Body of pancreas (tissue), 4 donors: ENCODE measurements around the gene C1QTNF5. TPM values are rescaled to one million over a fixed set of nuclear protein-coding genes. Genes with fewer than 3 reads are reported as not detected.
A peak's percentile ranks its signal among the peaks of the same experiment; 100 is the strongest.

Source experiments
- ATAC-seq: fragments of 150-250 bp; one replicate; pipeline ENCODE4 v1.9.1; 2016
- DNase-seq, 4 donors: peaks; one replicate each; pipeline ENCODE4 v3.0.0-alpha.2; 2019
- H3K27ac ChIP-seq, 4 donors: fragments of 200-600 bp; sonication (generic); 1 replicate in 3 of 4; 2 replicates in 1 of 4; pipeline versions ENCODE4 v1.5.1 to v1.6.1; 2016 to 2019; ENCODE audit warnings: mild to moderate bottlenecking in 1 of 4, mixed read lengths in 1 of 4, moderate library complexity in 1 of 4
- H3K27me3 ChIP-seq, 2 donors: fragments of 200-600 bp; sonication (generic); one replicate each; pipeline ENCODE4 v1.6.0; 2016; ENCODE audit warnings: mild to moderate bottlenecking in 1 of 2
- H3K36me3 ChIP-seq, 2 donors: fragments of 200-600 bp; sonication (generic); replicated peaks in 1 of 2; 2 replicates each; pipeline ENCODE4 v1.5.1; 2016; ENCODE audit warnings: low read depth in 2 of 2; ENCODE audit not compliant: insufficient read depth in 1 of 2
- H3K4me1 ChIP-seq: fragments of 200-600 bp; sonication (generic); one replicate; pipeline ENCODE4 v1.6.0; 2016
- H3K4me3 ChIP-seq, 2 donors: fragments of 200-600 bp; sonication (generic); 1 replicate in 1 of 2; 2 replicates in 1 of 2; pipeline ENCODE4 v1.5.1; 2016 to 2019
- H3K9me3 ChIP-seq, 3 donors: fragments of 200-600 bp; sonication (generic); 1 replicate in 2 of 3; 2 replicates in 1 of 3; pipeline ENCODE4 v1.5.1; 2016
- CTCF ChIP-seq, 7 experiments: fragments of 450-650 bp in 4 of 7; fragments of 200-600 bp in 3 of 7; sonication (generic) in 3 of 7; IDR thresholded peaks; one replicate each; pipeline ENCODE4 v1.5.1; 2016 to 2019; ENCODE audit warnings: antibody characterized with exemption in 7 of 7
- POLR2A ChIP-seq, 3 donors: fragments of 450-650 bp; IDR thresholded peaks; one replicate each; pipeline ENCODE4 v1.6.1; 2016; ENCODE audit warnings: antibody characterized with exemption in 3 of 3, mild to moderate bottlenecking in 2 of 3
- WGBS, 2 donors: methylation state at CpG; one replicate each; pipeline ENCODE4 v1.1.5; 2017; 5-methylcytosine and 5-hydroxymethylcytosine counted together
- intact Hi-C: fragments of 100-400 bp; cut with DNase I; formaldehyde crosslinking; loops from one replicate; pipeline ENCODE4 v1.15.1; 2023
- total RNA-seq, 2 donors: library from RNA; depleted of rRNA; stranded (reverse); fragments of >200 nt; gene quantifications; one replicate each; pipeline ENCODE4 v1.1.0, GENCODE V29; 2016

Gene C1QTNF5
- total RNA-seq, 2 donors from 2014 or later: 28.8 to 54.1 TPM

GRCh38 chr11:119378851-119379465 is 38.3 kb upstream of the C1QTNF5 start:
- ATAC-seq (no peak), DNase-seq (no peak)
- Histone ChIP-seq H3K4me3 (no peak overlapping the region), H3K9me3 (no peaks in the 10 kb centered on the region), H3K36me3 (no peaks in the 10 kb centered on the region), H3K4me1 (peaks cover 69% of the 10 kb centered on the region), H3K27ac (peak overlapping the region in 3 of 4 donors; percentile 88 to 95 (median 90)), H3K27me3 (no peaks in the 10 kb centered on the region)
- 43 to 63% methylated on average over 8 to 10 of the region's 10 CpGs for WGBS, 2 donors
- TF ChIP-seq POLR2A (IDR thresholded peaks at IDR 0.05) (peak in 1 of 3 donors; percentile 18), CTCF (IDR thresholded peaks at IDR 0.05) (no peak)
- intact Hi-C loops: loop anchor here (5.0 to 10.0 kb wide), 3 partner anchors 42 to 174 kb away; partner anchors contain the start of gene CBL

- DNase-seq (no peak), ATAC-seq (no peak)
- H3K27me3 ChIP-seq: no peaks in the 10 kb centered on the region
- intact Hi-C loops: loop anchor here (5.0 to 10.0 kb wide), 3 partner anchors 41 to 173 kb away; partner anchors contain the start of gene CBL
- H3K36me3 ChIP-seq: no peaks in the 10 kb centered on the region
- peaks cover 78% of the 10 kb centered on the region for H3K4me1 ChIP-seq
- no peak overlapping the region for H3K4me3 ChIP-seq
- TF ChIP-seq POLR2A (IDR thresholded peaks at IDR 0.05) (no peak), CTCF (IDR thresholded peaks at IDR 0.05) (no peak)
- peak overlapping the region; percentile 50 to 95 (median 89) for H3K27ac ChIP-seq
- no peaks in the 10 kb centered on the region for H3K9me3 ChIP-seq
- 49 to 57% methylated on average over 4 to 5 of the region's 6 CpGs for WGBS, 2 donors
Observed at GRCh38 chr11:119377961-119378667, 37.4 kb upstream of the C1QTNF5 start.

- Histone ChIP-seq H3K9me3 (no peaks in the 10 kb centered on the region), H3K27ac (peak overlapping the region; percentile 50 to 95 (median 89)), H3K4me1 (peaks cover 85% of the 10 kb centered on the region), H3K4me3 (no peak overlapping the region), H3K27me3 (no peaks in the 10 kb centered on the region), H3K36me3 (no peaks in the 10 kb centered on the region)
- ATAC-seq (no peak), DNase-seq (peak in 1 of 4 donors; percentile 19)
- WGBS, 2 donors: 37 to 42% methylated on average over 6 to 12 of the region's 12 CpGs
- TF ChIP-seq POLR2A (IDR thresholded peaks at IDR 0.05) (peak in 1 of 3 donors; percentile 16), CTCF (IDR thresholded peaks at IDR 0.05) (no peak)
- intact Hi-C loops: loop anchor here (5.0 to 10.0 kb wide), 3 partner anchors 40 to 173 kb away; partner anchors contain the start of gene CBL
Observed at GRCh38 chr11:119377112-119377901, 36.6 kb upstream of the C1QTNF5 start.

- TF ChIP-seq CTCF (IDR thresholded peaks at IDR 0.05): no peak
- TF ChIP-seq POLR2A (IDR thresholded peaks at IDR 0.05): peak in 2 of 3 donors; percentile 63 to 67
- Histone ChIP-seq H3K27ac (peak overlapping the region; percentile 78 to 95 (median 89)), H3K4me3 (no peak overlapping the region), H3K9me3 (no peaks in the 10 kb centered on the region), H3K36me3 (no peaks in the 10 kb centered on the region), H3K27me3 (no peaks in the 10 kb centered on the region), H3K4me1 (peaks cover 90% of the 10 kb centered on the region)
- DNase-seq (peak; percentile 72 to 85 (median 84)), ATAC-seq (peak; percentile 72)
- intact Hi-C loops: loop anchor here (5.0 to 10.0 kb wide), 3 partner anchors 39 to 172 kb away; partner anchors contain the start of gene CBL
- WGBS, 2 donors: 30 to 46% methylated on average over 3 to 11 of the region's 11 CpGs
Observed at GRCh38 chr11:119376197-119376847, 35.6 kb upstream of the C1QTNF5 start.
